Osteoblast (primary cell): ENCODE measurements around the gene TP53BP1. TPM values are rescaled to one million over a fixed set of nuclear protein-coding genes. Genes with fewer than 3 reads are reported as not detected.
"Not testable (repeated sequence)": the region's sequence is repeated elsewhere in the genome, so short reads cannot be mapped to it uniquely, and the experiment has no call there.

Source experiments
- DNase-seq: peaks from one replicate; pipeline ENCODE4 v3.0.0; 2011; ENCODE audit warnings: low spot score, mixed read lengths; ENCODE audit not compliant: insufficient read length; ENCODE audit errors: missing footprints
- H2AFZ ChIP-seq: 2 replicates; pipeline ENCODE4 v1.6.0; 2011; ENCODE audit warnings: mild to moderate bottlenecking, low read length
- H3K27ac ChIP-seq: 2 replicates; pipeline ENCODE4 v1.5.1; 2011; ENCODE audit warnings: mild to moderate bottlenecking, low read depth, low read length, moderate library complexity
- H3K27me3 ChIP-seq: 2 replicates; pipeline ENCODE4 v1.6.0; 2012; ENCODE audit warnings: mild to moderate bottlenecking, control low read depth, inconsistent platforms, low read length, moderate library complexity; ENCODE audit not compliant: insufficient read depth
- H3K36me3 ChIP-seq: 2 replicates; pipeline ENCODE4 v1.5.1; 2011; ENCODE audit warnings: mild to moderate bottlenecking, low read length, control low read depth, moderate library complexity; ENCODE audit not compliant: insufficient read depth
- H3K4me1 ChIP-seq: 2 replicates; pipeline ENCODE4 v1.5.1; 2011; ENCODE audit warnings: mild to moderate bottlenecking, low read length, control low read depth, moderate library complexity; ENCODE audit not compliant: insufficient read depth
- H3K4me2 ChIP-seq: 2 replicates; pipeline ENCODE4 v1.6.0; 2011; ENCODE audit warnings: mild to moderate bottlenecking, low read length; ENCODE audit not compliant: insufficient read depth
- H3K4me3 ChIP-seq: fragments of 200-600 bp; sonication (generic); 3 replicates; pipeline ENCODE4 v1.5.1; 2012; ENCODE audit warnings: mild to moderate bottlenecking, low read length, inconsistent platforms; ENCODE audit not compliant: insufficient read depth
- H3K79me2 ChIP-seq: 2 replicates; pipeline ENCODE4 v1.6.0; 2012; ENCODE audit warnings: mild to moderate bottlenecking, low read length, control low read depth, inconsistent platforms; ENCODE audit not compliant: insufficient read depth
- H3K9me3 ChIP-seq: 2 replicates; pipeline ENCODE4 v1.5.1; 2011; ENCODE audit warnings: low read depth, low read length, control low read depth
- H4K20me1 ChIP-seq: 2 replicates; pipeline ENCODE4 v1.6.0; 2012; ENCODE audit warnings: mild to moderate bottlenecking, low read length, control low read depth; ENCODE audit not compliant: insufficient read depth
- total RNA-seq: library from RNA; depleted of rRNA; stranded (reverse); fragments of >200 nt; gene quantifications from 2 replicates; pipeline ENCODE4 v1.2.3, GENCODE V29; 2012
- TF ChIP-seq, protein P1 (sequence below): IDR thresholded peaks from 2 replicates; pipeline ENCODE4 v1.5.1; 2011; ENCODE audit warnings: mild to moderate bottlenecking, low read depth, low read length, moderate library complexity; ENCODE audit errors: extremely low read depth

Gene TP53BP1
- total RNA-seq, 1 donor = 88.7 TPM

DNA sequence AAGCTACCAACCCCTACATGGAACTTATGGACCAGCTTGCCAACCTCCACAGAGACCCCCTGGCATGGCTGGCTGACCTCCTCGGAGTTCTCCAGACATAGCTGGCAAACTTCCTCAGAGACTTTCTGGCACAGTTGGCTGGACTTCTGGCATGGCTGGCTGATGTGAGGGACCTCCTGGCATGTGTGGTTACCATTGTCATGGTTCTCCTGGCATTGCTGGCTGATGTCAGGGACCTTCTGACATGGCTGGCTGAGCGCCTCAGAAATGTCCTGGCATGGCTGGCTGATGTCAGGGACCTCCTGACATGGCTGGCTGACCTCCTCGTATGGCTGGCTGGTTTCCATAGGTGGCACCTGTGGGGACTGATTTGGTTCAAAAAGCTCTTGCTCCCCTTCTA, 41.9 kb upstream of the TP53BP1 start:
- Histone ChIP-seq H3K4me1 (no peaks in the 10 kb centered on the region), H4K20me1 (peaks cover 8% of the 10 kb centered on the region), H3K79me2 (no peaks in the 10 kb centered on the region), H3K4me2 (no peak overlapping the region), H2AFZ (no peak overlapping the region), H3K36me3 (peaks cover 18% of the 10 kb centered on the region), H3K9me3 (no peaks in the 10 kb centered on the region), H3K4me3 (no peak overlapping the region), H3K27ac (no peak overlapping the region), H3K27me3 (no peaks in the 10 kb centered on the region)
- no peak for DNase-seq
- TF ChIP-seq, protein P1, sequence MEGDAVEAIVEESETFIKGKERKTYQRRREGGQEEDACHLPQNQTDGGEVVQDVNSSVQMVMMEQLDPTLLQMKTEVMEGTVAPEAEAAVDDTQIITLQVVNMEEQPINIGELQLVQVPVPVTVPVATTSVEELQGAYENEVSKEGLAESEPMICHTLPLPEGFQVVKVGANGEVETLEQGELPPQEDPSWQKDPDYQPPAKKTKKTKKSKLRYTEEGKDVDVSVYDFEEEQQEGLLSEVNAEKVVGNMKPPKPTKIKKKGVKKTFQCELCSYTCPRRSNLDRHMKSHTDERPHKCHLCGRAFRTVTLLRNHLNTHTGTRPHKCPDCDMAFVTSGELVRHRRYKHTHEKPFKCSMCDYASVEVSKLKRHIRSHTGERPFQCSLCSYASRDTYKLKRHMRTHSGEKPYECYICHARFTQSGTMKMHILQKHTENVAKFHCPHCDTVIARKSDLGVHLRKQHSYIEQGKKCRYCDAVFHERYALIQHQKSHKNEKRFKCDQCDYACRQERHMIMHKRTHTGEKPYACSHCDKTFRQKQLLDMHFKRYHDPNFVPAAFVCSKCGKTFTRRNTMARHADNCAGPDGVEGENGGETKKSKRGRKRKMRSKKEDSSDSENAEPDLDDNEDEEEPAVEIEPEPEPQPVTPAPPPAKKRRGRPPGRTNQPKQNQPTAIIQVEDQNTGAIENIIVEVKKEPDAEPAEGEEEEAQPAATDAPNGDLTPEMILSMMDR = no peak

DNA sequence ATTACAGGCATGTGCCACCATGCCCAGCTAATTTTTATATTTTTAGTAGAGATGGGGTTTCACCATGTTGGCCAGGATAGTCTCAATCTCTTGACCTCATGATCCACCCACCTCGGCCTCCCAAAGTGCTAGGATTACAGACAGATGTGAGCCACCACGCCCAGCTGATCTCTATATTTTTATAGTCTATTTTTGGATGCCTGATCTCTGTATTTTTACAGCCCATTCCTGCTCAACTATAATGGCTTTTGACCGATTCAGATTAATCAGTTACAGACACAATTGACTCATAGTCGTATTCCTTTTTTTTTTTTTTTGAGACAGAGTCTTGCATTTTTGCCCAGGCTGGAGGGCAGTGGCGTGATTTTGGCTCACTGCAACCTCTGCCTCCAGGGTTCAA, 39.9 kb upstream of the TP53BP1 start:
- H3K4me3 ChIP-seq, H3K27ac ChIP-seq, H2AFZ ChIP-seq, H3K9me3 ChIP-seq, H3K79me2 ChIP-seq, H3K4me1 ChIP-seq, H3K27me3 ChIP-seq, H3K4me2 ChIP-seq: not testable (repeated sequence)
- peaks cover 23% of the 10 kb centered on the region for H4K20me1 ChIP-seq
- peak; percentile 93 for DNase-seq
- H3K36me3 ChIP-seq = peaks cover 27% of the 10 kb centered on the region

DNA sequence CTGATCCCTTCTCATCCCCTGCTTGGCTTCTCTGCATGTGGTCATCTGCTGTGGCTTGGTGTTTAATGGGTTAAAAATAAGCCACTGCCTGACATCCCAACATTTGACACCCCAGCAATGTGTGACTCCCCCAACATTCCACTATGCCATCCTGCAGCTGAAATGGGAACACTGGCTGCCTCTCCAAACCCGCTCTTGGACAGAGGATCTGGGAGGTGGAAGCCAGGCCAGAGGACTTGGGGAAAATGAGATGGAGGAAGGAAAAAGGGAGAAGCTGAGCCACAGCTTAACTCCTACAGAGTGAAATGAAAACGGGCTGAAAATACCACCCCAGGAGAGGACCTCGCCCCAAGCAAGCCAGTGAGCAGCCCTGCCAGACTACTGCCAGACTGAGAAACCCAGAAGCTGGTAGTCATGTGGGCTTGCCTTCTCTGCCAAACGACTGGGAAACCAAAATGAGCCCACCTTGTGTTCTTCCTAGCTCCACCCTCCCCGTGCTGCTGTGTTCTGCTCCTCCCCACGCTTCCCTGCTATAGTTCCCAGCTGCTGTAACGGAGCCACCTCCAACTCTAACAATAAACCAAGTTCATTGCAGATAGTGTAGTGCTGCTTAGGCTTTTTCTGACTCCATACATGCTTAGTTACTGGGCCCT, 38.2 kb upstream of the TP53BP1 start:
- Histone ChIP-seq H3K79me2 (peaks cover 2% of the 10 kb centered on the region), H3K4me2 (no peak overlapping the region), H3K9me3 (no peaks in the 10 kb centered on the region), H3K27ac (no peak overlapping the region), H3K36me3 (peaks cover 32% of the 10 kb centered on the region), H2AFZ (no peak overlapping the region), H3K4me3 (no peak overlapping the region), H3K4me1 (no peaks in the 10 kb centered on the region), H4K20me1 (peaks cover 31% of the 10 kb centered on the region), H3K27me3 (no peaks in the 10 kb centered on the region)
- peak; percentile 34 for DNase-seq
- TF ChIP-seq, protein P1 = no peak

DNA sequence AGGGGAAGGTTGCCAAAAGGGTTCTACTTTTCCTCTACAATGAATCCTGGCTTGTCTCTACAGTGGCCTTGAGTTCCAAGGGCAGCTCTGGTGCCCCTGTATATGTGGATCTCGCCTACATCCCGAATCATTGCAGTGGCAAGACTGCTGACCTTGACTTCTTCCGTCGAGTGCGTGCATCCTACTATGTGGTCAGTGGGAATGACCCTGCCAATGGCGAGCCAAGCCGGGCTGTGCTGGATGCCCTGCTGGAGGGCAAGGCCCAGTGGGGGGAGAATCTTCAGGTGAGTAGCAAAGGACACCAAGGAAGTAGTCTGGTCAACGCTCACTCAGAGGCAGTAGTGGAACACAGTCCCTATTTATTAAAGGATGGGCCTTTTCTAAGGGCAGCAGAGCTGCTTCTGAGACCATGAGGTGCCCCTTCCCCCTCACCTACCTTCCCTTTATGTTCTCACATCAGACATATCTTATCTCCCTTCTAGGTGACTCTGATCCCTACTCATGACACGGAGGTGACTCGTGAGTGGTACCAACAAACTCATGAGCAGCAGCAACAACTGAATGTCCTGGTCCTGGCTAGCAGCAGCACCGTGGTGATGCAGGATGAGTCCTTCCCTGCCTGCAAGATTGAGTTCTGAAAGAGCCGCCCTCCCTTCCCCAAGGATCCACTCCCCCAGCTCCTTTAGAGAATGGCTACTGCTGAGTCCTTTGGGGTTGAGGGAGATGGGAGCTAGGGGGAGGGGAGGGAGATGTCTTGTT, 36.8 kb upstream of the TP53BP1 start:
- Histone ChIP-seq H3K4me2 (no peak overlapping the region), H3K9me3 (no peaks in the 10 kb centered on the region), H4K20me1 (peaks cover 41% of the 10 kb centered on the region), H3K4me1 (no peaks in the 10 kb centered on the region), H3K27me3 (no peaks in the 10 kb centered on the region), H2AFZ (no peak overlapping the region), H3K4me3 (no peak overlapping the region), H3K36me3 (peaks cover 43% of the 10 kb centered on the region), H3K79me2 (peaks cover 11% of the 10 kb centered on the region), H3K27ac (no peak overlapping the region)
- DNase-seq = peak; percentile 70
- TF ChIP-seq, protein P1 = no peak
